Nephron (organoid): ENCODE measurements around the gene CD70.

Source experiments
- H3K27ac Mint-ChIP-seq, 3 experiments: 2 replicates each; pipeline ENCODE4 v1.8.0; 2020; ENCODE audit warnings: mixed read lengths in 3 of 3, mild to moderate bottlenecking in 2 of 3, moderate library complexity in 1 of 3
- H3K27me3 Mint-ChIP-seq: 2 replicates; pipeline ENCODE4 v1.8.0; 2021; ENCODE audit warnings: low read depth, mild to moderate bottlenecking, moderate library complexity, mixed read lengths
- H3K36me3 Mint-ChIP-seq: 2 replicates; pipeline ENCODE4 v1.8.0; 2020; ENCODE audit warnings: low read depth, mixed read lengths
- H3K4me1 Mint-ChIP-seq: 2 replicates; pipeline ENCODE4 v1.8.0; 2020; ENCODE audit warnings: mixed read lengths
- H3K4me3 Mint-ChIP-seq, 3 experiments: 2 replicates each; pipeline ENCODE4 v1.8.0; 2020; ENCODE audit warnings: mild to moderate bottlenecking in 3 of 3, mixed read lengths in 3 of 3, moderate library complexity in 2 of 3
- H3K9me3 Mint-ChIP-seq: 2 replicates; pipeline ENCODE4 v1.8.0; 2020; ENCODE audit warnings: mixed read lengths
- TF ChIP-seq, protein P1 (sequence below), 3 experiments: fragments of 200-600 bp; sonication (generic); IDR thresholded peaks; one replicate each; pipeline ENCODE4 v1.5.0; 2021; ENCODE audit warnings: antibody characterized with exemption in 3 of 3; ENCODE audit not compliant: unreplicated experiment in 3 of 3

The CD70 gene

GRCh38 chr19:6596621-6597020 is 5.7 kb upstream of the CD70 start:
- no peak overlapping the region for H3K27ac Mint-ChIP-seq
- no peaks in the 10 kb centered on the region for H3K36me3 Mint-ChIP-seq
- H3K4me1 Mint-ChIP-seq = no peaks in the 10 kb centered on the region
- TF ChIP-seq, protein P1, sequence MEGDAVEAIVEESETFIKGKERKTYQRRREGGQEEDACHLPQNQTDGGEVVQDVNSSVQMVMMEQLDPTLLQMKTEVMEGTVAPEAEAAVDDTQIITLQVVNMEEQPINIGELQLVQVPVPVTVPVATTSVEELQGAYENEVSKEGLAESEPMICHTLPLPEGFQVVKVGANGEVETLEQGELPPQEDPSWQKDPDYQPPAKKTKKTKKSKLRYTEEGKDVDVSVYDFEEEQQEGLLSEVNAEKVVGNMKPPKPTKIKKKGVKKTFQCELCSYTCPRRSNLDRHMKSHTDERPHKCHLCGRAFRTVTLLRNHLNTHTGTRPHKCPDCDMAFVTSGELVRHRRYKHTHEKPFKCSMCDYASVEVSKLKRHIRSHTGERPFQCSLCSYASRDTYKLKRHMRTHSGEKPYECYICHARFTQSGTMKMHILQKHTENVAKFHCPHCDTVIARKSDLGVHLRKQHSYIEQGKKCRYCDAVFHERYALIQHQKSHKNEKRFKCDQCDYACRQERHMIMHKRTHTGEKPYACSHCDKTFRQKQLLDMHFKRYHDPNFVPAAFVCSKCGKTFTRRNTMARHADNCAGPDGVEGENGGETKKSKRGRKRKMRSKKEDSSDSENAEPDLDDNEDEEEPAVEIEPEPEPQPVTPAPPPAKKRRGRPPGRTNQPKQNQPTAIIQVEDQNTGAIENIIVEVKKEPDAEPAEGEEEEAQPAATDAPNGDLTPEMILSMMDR (IDR thresholded peaks at IDR 0.05; ENCODE audit: unreplicated experiment in 3 of 3) = no peak
- H3K27me3 Mint-ChIP-seq = peaks cover 53% of the 10 kb centered on the region
- H3K9me3 Mint-ChIP-seq = peaks cover 11% of the 10 kb centered on the region
- H3K4me3 Mint-ChIP-seq = no peak overlapping the region

DNA sequence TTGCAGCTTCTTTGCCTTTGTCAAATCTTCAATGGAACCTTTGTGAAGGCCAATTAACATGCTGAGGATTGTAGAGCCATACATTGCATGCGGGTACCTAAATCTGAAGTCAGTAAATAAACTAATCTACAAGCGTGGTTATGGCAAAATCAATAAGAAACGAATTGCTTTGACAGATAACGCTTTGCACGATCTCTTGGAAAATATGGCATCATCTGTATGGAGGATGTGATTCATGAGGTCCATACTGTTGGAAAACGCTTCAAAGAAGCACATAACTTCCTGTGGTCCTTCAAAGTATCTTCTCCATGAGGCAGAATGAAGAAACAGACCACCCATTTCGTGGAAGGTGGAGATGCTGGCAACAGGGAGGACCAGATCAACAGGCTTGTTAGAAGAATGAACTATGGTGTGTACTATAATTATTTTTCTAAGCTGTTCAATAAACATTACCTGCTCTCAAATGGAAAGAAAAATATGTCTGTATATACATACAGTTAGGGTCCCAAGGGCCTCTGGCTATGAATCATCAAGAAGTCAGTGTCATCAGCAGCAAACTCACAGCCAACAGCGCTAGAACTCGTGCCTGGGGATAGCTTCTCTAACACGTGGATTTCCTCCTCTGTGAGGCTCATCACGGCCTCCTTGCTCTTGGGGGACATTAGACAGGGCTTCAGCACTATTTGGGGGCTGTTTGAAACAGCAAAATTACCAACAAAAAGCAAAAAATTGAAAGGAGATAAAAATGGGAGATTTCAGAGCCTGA is 2.9 kb upstream of the CD70 start:
- TF ChIP-seq, protein P1 (IDR thresholded peaks at IDR 0.05; ENCODE audit: unreplicated experiment in 3 of 3) = no peak
- peaks cover 11% of the 10 kb centered on the region for H3K9me3 Mint-ChIP-seq
- H3K27ac Mint-ChIP-seq = no peak overlapping the region
- H3K4me1 Mint-ChIP-seq = peaks cover under 1% of the 10 kb centered on the region
- H3K4me3 Mint-ChIP-seq = no peak overlapping the region
- peaks cover 70% of the 10 kb centered on the region for H3K27me3 Mint-ChIP-seq
- no peaks in the 10 kb centered on the region for H3K36me3 Mint-ChIP-seq

DNA sequence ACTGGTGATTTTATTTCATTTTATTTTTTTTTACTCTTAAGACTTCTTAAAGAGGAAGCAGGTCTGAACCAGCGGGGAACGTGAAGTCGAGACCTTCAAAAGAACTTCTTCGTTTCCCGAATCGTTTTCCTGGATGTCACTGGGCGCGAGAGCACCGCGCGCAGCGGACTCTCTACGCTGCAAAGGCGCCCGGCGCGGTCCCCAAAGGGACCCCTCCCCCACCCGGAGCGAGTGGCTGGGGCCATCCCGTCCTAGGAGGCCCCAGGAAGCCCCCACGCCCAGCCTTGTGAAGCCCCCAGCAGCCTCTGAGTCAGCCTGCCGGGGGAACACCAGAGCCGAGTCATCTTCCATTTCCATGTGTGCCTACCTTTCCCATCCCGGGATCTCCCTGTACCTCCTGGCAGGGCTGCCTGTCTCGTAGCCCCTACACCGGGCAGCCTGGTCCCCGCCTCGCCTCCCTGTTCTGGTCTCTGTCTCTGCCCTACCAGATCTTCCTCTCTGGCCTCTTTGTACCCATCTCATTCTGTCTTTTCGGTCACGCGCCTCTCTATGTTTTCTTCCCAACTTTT is 608 bp downstream of the CD70 start:
- Mint-ChIP-seq H3K27me3 (peaks cover 90% of the 10 kb centered on the region), H3K4me1 (peaks cover 12% of the 10 kb centered on the region), H3K4me3 (peak overlapping the region in 2 of 3 experiments; percentile 1 to 40), H3K9me3 (peaks cover 2% of the 10 kb centered on the region), H3K36me3 (no peaks in the 10 kb centered on the region), H3K27ac (no peak overlapping the region)
- TF ChIP-seq, protein P1 (IDR thresholded peaks at IDR 0.05; ENCODE audit: unreplicated experiment in 3 of 3) = no peak

DNA sequence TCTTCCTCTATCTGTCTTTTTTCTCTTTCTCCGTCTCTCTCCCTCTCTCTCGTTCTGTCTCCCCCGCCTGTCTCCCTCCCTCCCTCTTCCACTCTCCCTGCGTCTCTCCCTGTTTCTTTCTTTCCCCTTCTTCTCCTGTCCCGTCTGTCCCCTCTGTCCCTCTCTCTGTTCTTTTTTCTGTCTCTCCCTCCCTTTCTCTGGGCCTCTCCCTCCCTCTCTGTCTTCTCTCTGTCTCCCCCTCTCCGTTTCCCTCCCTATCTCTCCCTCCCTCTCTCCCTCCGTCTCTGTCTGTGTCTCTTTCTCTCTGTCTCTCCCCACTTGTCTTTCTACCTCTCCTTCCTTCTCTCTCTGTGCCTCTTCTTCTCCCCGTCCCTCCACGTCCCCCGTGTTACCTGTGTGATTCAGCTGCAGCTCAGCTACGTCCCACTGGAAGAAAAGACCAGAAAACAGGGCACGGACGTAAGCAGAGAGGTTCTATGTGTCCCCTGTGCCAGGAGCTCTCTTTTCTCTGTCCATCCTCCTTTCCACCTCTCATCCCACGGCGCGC is 1.2 kb downstream of the CD70 start:
- TF ChIP-seq, protein P1 (IDR thresholded peaks at IDR 0.05; ENCODE audit: unreplicated experiment in 3 of 3) = no peak
- H3K4me1 Mint-ChIP-seq = peaks cover 12% of the 10 kb centered on the region
- peak overlapping the region in 1 of 3 experiments; percentile 28 for H3K4me3 Mint-ChIP-seq
- no peaks in the 10 kb centered on the region for H3K36me3 Mint-ChIP-seq
- H3K27ac Mint-ChIP-seq = no peak overlapping the region
- H3K27me3 Mint-ChIP-seq = peaks cover 96% of the 10 kb centered on the region
- peaks cover 2% of the 10 kb centered on the region for H3K9me3 Mint-ChIP-seq

DNA sequence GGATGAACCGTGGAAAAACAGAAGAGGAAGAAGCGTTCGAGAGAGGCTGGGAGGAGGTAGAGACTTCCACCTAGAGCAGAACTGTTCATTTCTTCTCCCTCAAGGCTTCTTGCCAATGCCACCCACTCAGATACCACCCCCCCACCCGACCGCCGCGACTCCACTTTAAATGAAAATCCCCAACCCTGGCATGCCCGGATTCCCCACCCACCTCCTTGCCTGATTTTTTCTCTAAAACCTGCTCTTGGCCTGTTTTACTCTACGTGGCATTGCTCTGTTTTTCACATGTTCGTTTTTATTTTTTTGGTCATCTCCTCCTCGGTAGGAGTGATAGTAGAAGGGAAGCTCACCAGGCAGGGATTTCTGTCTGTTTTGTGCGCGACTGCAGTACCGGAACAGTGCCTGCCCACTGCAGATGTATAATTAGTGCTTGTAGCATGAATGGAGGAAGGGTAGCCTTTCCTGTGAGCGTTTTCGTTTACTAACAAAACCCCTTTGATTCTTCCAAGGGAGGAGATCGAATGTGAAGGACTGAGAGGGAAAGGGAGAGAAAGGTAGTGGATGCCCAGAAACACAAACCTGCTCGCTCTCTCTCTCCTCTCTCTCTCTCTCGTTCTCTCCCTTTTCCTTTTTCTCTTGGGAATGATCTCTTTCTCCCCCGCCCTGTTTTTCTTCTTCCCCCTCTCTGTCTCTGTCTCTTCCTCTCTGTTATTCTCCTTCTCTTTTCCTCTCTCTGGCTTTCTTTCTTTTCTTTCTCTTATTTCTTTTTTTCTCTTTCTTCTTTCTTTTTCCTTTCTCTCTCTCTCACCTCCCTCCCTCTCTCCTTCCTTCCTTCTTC is 2.2 kb downstream of the CD70 start:
- Mint-ChIP-seq H3K27ac (no peak overlapping the region), H3K4me3 (peak overlapping the region in 2 of 3 experiments; percentile 7 to 13), H3K36me3 (no peaks in the 10 kb centered on the region), H3K4me1 (peaks cover 12% of the 10 kb centered on the region), H3K27me3 (peaks cover 100% of the 10 kb centered on the region), H3K9me3 (peaks cover 2% of the 10 kb centered on the region)
- TF ChIP-seq, protein P1 (IDR thresholded peaks at IDR 0.05; ENCODE audit: unreplicated experiment in 3 of 3) = no peak
